UCSD-AML1 (cell line): ENCODE data around the gene TMCO1.
"Not testable (repeated sequence)": the region's sequence is repeated elsewhere in the genome, so short reads cannot be mapped to it uniquely, and the experiment has no call there.

Experiments used
- DNase-seq: peaks from one replicate; lab custom pipeline; 2025; ENCODE audit not compliant: unreplicated experiment; lab: John Stamatoyannopoulos, UW

The TMCO1 gene

GRCh38 chr1:165688046-165688445, 80.6 kb downstream of the TMCO1 start:
- DNase-seq, result no peak

- DNase-seq, result no peak
These were observed 81.7 kb downstream of the TMCO1 start for GRCh38 chr1:165686971-165687433.

- DNase-seq, result peak; percentile 18
These were observed 82.3 kb downstream of the TMCO1 start for GRCh38 chr1:165686121-165686970.

GRCh38 chr1:165683848-165684485, 84.7 kb downstream of the TMCO1 start:
- DNase-seq, result no peak

GRCh38 chr1:165680773-165681172, 87.9 kb downstream of the TMCO1 start:
- not testable (repeated sequence) for DNase-seq

GRCh38 chr1:165680303-165680702, 88.4 kb downstream of the TMCO1 start:
- no peak for DNase-seq

- DNase-seq, result no peak
These were observed 89.2 kb downstream of the TMCO1 start for GRCh38 chr1:165679282-165680036.

GRCh38 chr1:165678509-165678908, 90.2 kb downstream of the TMCO1 start:
- no peak for DNase-seq
